ENCODE data around the gene ARRB2.

ARRB2 gene

DNA sequence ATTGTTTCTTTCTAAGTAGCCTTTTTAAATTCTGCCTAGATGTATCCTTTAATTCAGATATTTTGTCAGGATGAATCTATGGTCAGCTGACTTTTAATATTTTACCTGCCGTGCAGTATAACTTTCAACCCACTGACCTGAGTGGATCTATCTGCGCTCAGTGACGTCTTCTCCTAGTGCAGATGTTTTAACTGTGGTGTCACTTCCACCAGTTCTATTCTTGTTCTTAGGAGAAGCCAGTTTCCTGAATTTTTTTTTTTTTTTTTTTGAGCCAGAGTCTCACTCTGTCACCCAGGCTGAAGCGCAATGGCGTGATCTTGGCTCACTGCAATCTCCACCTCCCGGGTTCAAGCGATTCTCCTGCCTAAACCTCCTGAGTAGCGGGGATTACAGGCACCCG is 56.3 kb downstream of the ARRB2 start:
- no peak for DNase-seq

DNA sequence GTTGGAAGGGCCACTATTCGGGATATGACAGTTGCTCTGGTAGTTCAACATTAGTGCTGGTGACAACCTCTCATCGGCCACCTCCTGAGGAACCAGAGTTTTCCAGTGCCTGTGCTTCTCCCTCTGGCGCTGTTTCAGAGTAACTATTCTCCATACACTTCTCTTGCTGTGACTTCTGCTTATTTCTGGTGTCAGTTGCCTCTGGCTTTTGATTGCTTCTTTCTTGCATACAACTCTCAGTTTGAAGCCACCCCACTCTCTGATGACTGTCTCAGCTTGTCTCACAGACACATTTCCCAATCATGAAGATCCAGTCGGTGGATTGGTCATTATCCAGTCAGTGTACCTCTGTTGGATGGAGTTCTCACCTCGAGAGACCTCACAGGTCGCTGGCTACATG is 57.9 kb downstream of the ARRB2 start:
- no peak for DNase-seq

DNA sequence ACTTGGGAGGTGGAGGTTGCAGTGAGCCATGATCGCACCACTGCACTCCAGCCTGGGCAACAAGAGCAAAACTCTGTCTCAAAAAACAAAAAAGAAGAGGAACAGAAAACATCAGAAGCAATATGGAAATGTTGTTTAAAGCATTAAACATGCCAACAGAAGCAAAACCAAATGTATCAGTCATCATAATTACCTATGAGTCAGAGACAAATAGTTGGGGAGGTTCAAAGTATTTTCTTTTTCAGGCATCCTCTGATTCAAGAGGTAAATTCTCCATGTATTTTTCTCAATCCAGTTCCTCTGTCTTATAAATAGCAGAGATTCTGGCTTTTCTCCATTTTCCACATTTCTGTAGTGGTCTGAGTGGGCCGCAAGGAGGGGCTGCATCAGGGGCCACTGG is 59.2 kb downstream of the ARRB2 start:
- DNase-seq: no peak
